Liver (tissue), 9 donors: Measurements from ENCODE around the gene RNF34. TPM values are rescaled to one million over a fixed set of nuclear protein-coding genes. Genes with fewer than 3 reads are reported as not detected.

Experiments
- DNase-seq: peaks from one replicate; pipeline ENCODE4 v3.0.0-alpha.2; 2017; ENCODE audit warnings: low spot score
- H3K27ac ChIP-seq, 2 donors: one replicate each; pipeline ENCODE4 v1.7.0; 2013; ENCODE audit warnings: inconsistent platforms in 2 of 2, low read length in 2 of 2, control low read depth in 1 of 2, low read depth in 1 of 2, mild to moderate bottlenecking in 1 of 2
- H3K27me3 ChIP-seq, 4 donors: one replicate each; pipeline versions ENCODE4 v1.6.1 to v1.7.0; 2013; ENCODE audit warnings: low read length in 3 of 4, inconsistent platforms in 1 of 4, mild to moderate bottlenecking in 1 of 4, moderate library complexity in 1 of 4; ENCODE audit not compliant: control insufficient read depth in 4 of 4, insufficient read depth in 4 of 4
- H3K36me3 ChIP-seq, 4 donors: one replicate each; pipeline versions ENCODE4 v1.6.1 to v1.7.0; 2013; ENCODE audit warnings: low read length in 3 of 4, mild to moderate bottlenecking in 3 of 4, low read depth in 1 of 4, moderate library complexity in 1 of 4; ENCODE audit not compliant: control insufficient read depth in 4 of 4, insufficient read depth in 3 of 4
- H3K4me1 ChIP-seq, 4 donors: one replicate each; pipeline versions ENCODE4 v1.6.1 to v1.7.0; 2013; ENCODE audit warnings: low read length in 3 of 4, mild to moderate bottlenecking in 3 of 4, moderate library complexity in 1 of 4; ENCODE audit not compliant: control insufficient read depth in 4 of 4, insufficient read depth in 4 of 4
- H3K4me3 ChIP-seq, 3 donors: one replicate each; pipeline versions ENCODE4 v1.6.1 to v1.7.0; 2013; ENCODE audit warnings: low read length in 3 of 3, control low read depth in 1 of 3, low read depth in 1 of 3, mild to moderate bottlenecking in 1 of 3
- H3K9ac ChIP-seq, 2 donors: one replicate each; pipeline ENCODE4 v1.7.0; 2013; ENCODE audit warnings: low read length in 2 of 2, mild to moderate bottlenecking in 2 of 2, moderate library complexity in 2 of 2, control low read depth in 1 of 2, low read depth in 1 of 2
- H3K9me3 ChIP-seq, 4 donors: one replicate each; pipeline versions ENCODE4 v1.6.1 to v1.7.0; 2013; ENCODE audit warnings: low read length in 3 of 4; ENCODE audit not compliant: control insufficient read depth in 4 of 4
- ATF3 ChIP-seq: IDR thresholded peaks from 2 replicates; pipeline ENCODE4 v1.6.1; 2016; ENCODE audit warnings: antibody characterized with exemption
- CTCF ChIP-seq: fragments of 150-350 bp; IDR thresholded peaks from 2 replicates; pipeline ENCODE4 v1.5.1; 2017; ENCODE audit warnings: improper control_type of control experiment, low read depth, low read length; ENCODE audit not compliant: missing input control
- EGR1 ChIP-seq, 2 donors: IDR thresholded peaks; 2 replicates each; pipeline ENCODE4 v1.6.1; 2016 to 2018; ENCODE audit warnings: antibody characterized with exemption in 2 of 2, low read depth in 2 of 2
- FOXA1 ChIP-seq: IDR thresholded peaks from 2 replicates; pipeline ENCODE4 v1.6.1; 2016; ENCODE audit warnings: antibody characterized with exemption
- FOXA2 ChIP-seq: IDR thresholded peaks from 2 replicates; pipeline ENCODE4 v1.6.1; 2016; ENCODE audit warnings: antibody characterized with exemption
- GABPA ChIP-seq, 2 donors: IDR thresholded peaks in 1 of 2; conservative IDR thresholded peaks in 1 of 2; 2 replicates each; pipeline ENCODE4 v1.6.1; 2016; ENCODE audit warnings: antibody characterized with exemption in 2 of 2, mild to moderate bottlenecking in 1 of 2, moderate library complexity in 1 of 2
- HNF4A ChIP-seq, 2 donors: conservative IDR thresholded peaks; 2 replicates each; pipeline ENCODE4 v1.6.1; 2016; ENCODE audit warnings: antibody characterized with exemption in 2 of 2, mild to moderate bottlenecking in 2 of 2
- HNF4G ChIP-seq: IDR thresholded peaks from 2 replicates; pipeline ENCODE4 v1.6.1; 2016; ENCODE audit warnings: antibody characterized with exemption
- NR2F2 ChIP-seq: IDR thresholded peaks from 2 replicates; pipeline ENCODE4 v1.6.1; 2016; ENCODE audit warnings: antibody characterized with exemption
- RAD21 ChIP-seq, 2 donors: IDR thresholded peaks; 2 replicates each; pipeline ENCODE4 v1.6.1; 2016; ENCODE audit warnings: antibody characterized with exemption in 2 of 2, mild to moderate bottlenecking in 2 of 2
- RXRA ChIP-seq, 2 donors: IDR thresholded peaks; 2 replicates each; pipeline ENCODE4 v1.6.1; 2017 to 2018; ENCODE audit warnings: antibody characterized with exemption in 2 of 2, mild to moderate bottlenecking in 1 of 2
- SP1 ChIP-seq: IDR thresholded peaks from 2 replicates; pipeline ENCODE4 v1.6.1; 2018; ENCODE audit warnings: antibody characterized with exemption, mild to moderate bottlenecking
- WGBS: extraction: QIAGEN DNeasy Blood & Tissue Kit; methylation state at CpG from one replicate; pipeline ENCODE4 v1.1.7; 2013; 5-methylcytosine and 5-hydroxymethylcytosine counted together
- polyA plus RNA-seq, 2 donors: library from polyadenylated mRNA; stranded (reverse) in 1 of 2; unstranded in 1 of 2; fragments of 200-250 nt in 1 of 2; fragments of >200 nt in 1 of 2; fragmentation: Nextera tagmentation in 1 of 2; extraction: Ambion mirVana in 1 of 2; gene quantifications; one replicate each; pipeline versions ENCODE4 v1.2.1 to v1.2.3, GENCODE V29; 2013 to 2015
- total RNA-seq, 2 donors: library from RNA; depleted of rRNA; stranded (reverse); fragments of >200 nt; gene quantifications; one replicate each; pipeline ENCODE4 v1.2.3, GENCODE V29; 2014
- TF ChIP-seq, protein P1 (sequence below): IDR thresholded peaks from 2 replicates; pipeline ENCODE4 v1.6.1; 2016; ENCODE audit warnings: antibody characterized with exemption
- TF ChIP-seq, protein P2 (sequence below): IDR thresholded peaks from 2 replicates; pipeline ENCODE4 v1.6.1; 2016; ENCODE audit warnings: antibody characterized with exemption, mild to moderate bottlenecking
- TF ChIP-seq, protein P3 (sequence below): IDR thresholded peaks from 2 replicates; pipeline ENCODE4 v1.6.1; 2016; ENCODE audit warnings: antibody characterized with exemption
- donor health status: healthy.
- donor health status: healthy.
- donor health status: healthy.
- donor health status: healthy.
- donor health status: healthy.

The RNF34 gene
- total and polyA plus RNA-seq, 4 donors: 9.5 to 27.7 (median 17.9) TPM

- H3K4me1 ChIP-seq: peaks cover 4 to 16% (median 13%) of the 10 kb centered on the region in 4 donors
- peaks cover 0 to 1% (median 0%) of the 10 kb centered on the region in 4 donors for H3K36me3 ChIP-seq
- H3K9ac ChIP-seq: peak overlapping the region in 1 of 2 donors; percentile 11
- TF ChIP-seq GABPA (IDR thresholded peaks at IDR 0.05 in 1 of 2, conservative IDR thresholded peaks at IDR 0.05 in 1 of 2): no peak
- no peak for TF ChIP-seq CTCF
- TF ChIP-seq HNF4G: no peak
- TF ChIP-seq, protein P1, sequence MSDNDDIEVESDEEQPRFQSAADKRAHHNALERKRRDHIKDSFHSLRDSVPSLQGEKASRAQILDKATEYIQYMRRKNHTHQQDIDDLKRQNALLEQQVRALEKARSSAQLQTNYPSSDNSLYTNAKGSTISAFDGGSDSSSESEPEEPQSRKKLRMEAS: no peak
- TF ChIP-seq RAD21 (IDR thresholded peaks at IDR 0.05): no peak
- TF ChIP-seq FOXA2: no peak
- no peak for TF ChIP-seq EGR1 (IDR thresholded peaks at IDR 0.05; ENCODE audit: low read depth in 2 of 2)
- no peak for TF ChIP-seq ATF3
- no peak for TF ChIP-seq SP1
- TF ChIP-seq, protein P2, sequence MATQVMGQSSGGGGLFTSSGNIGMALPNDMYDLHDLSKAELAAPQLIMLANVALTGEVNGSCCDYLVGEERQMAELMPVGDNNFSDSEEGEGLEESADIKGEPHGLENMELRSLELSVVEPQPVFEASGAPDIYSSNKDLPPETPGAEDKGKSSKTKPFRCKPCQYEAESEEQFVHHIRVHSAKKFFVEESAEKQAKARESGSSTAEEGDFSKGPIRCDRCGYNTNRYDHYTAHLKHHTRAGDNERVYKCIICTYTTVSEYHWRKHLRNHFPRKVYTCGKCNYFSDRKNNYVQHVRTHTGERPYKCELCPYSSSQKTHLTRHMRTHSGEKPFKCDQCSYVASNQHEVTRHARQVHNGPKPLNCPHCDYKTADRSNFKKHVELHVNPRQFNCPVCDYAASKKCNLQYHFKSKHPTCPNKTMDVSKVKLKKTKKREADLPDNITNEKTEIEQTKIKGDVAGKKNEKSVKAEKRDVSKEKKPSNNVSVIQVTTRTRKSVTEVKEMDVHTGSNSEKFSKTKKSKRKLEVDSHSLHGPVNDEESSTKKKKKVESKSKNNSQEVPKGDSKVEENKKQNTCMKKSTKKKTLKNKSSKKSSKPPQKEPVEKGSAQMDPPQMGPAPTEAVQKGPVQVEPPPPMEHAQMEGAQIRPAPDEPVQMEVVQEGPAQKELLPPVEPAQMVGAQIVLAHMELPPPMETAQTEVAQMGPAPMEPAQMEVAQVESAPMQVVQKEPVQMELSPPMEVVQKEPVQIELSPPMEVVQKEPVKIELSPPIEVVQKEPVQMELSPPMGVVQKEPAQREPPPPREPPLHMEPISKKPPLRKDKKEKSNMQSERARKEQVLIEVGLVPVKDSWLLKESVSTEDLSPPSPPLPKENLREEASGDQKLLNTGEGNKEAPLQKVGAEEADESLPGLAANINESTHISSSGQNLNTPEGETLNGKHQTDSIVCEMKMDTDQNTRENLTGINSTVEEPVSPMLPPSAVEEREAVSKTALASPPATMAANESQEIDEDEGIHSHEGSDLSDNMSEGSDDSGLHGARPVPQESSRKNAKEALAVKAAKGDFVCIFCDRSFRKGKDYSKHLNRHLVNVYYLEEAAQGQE: no peak
- no peak for TF ChIP-seq RXRA (IDR thresholded peaks at IDR 0.05)
- no peak for TF ChIP-seq HNF4A (conservative IDR thresholded peaks at IDR 0.05)
- TF ChIP-seq, protein P3, sequence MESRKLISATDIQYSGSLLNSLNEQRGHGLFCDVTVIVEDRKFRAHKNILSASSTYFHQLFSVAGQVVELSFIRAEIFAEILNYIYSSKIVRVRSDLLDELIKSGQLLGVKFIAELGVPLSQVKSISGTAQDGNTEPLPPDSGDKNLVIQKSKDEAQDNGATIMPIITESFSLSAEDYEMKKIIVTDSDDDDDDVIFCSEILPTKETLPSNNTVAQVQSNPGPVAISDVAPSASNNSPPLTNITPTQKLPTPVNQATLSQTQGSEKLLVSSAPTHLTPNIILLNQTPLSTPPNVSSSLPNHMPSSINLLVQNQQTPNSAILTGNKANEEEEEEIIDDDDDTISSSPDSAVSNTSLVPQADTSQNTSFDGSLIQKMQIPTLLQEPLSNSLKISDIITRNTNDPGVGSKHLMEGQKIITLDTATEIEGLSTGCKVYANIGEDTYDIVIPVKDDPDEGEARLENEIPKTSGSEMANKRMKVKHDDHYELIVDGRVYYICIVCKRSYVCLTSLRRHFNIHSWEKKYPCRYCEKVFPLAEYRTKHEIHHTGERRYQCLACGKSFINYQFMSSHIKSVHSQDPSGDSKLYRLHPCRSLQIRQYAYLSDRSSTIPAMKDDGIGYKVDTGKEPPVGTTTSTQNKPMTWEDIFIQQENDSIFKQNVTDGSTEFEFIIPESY: no peak
- TF ChIP-seq NR2F2: no peak
- H3K9me3 ChIP-seq: no peaks in the 10 kb centered on the region
- no peak for DNase-seq
- peak overlapping the region; percentile 44 to 100 (median 75) for H3K4me3 ChIP-seq
- no peaks in the 10 kb centered on the region for H3K27me3 ChIP-seq
- WGBS: under 1% methylated on average over 12 of the region's 12 CpGs
- peak overlapping the region; percentile 42 to 47 for H3K27ac ChIP-seq
Observed at GRCh38 chr12:121352682-121353018, 47.3 kb upstream of the RNF34 start.

GRCh38 chr12:121355818-121356217 lies 44.1 kb upstream of the RNF34 start:
- no peak overlapping the region for H3K9ac ChIP-seq
- no peaks in the 10 kb centered on the region for H3K36me3 ChIP-seq
- no peaks in the 10 kb centered on the region for H3K27me3 ChIP-seq
- H3K4me3 ChIP-seq: no peak overlapping the region
- H3K9me3 ChIP-seq: no peaks in the 10 kb centered on the region
- no peak for DNase-seq
- TF ChIP-seq HNF4A (conservative IDR thresholded peaks at IDR 0.05) (no peak), HNF4G (no peak), FOXA1 (no peak), SP1 (no peak), NR2F2 (no peak)
- H3K27ac ChIP-seq: no peak overlapping the region
- peaks cover 5 to 12% (median 10%) of the 10 kb centered on the region in 4 donors for H3K4me1 ChIP-seq
- 87% methylated on average over 6 of the region's 6 CpGs for WGBS
